SK-N-SH treated with all-trans-retinoic acid at 6 μM for 48 hours (cell line): ENCODE results near the gene CALR3.

Experiments used
- ATAC-seq: fragments of 200-7000 bp; cut with Tn5 transposase; 3 replicates; pipeline ENCODE4 v1.9.1; 2020; ENCODE audit warnings: mild to moderate bottlenecking, moderate library complexity
- ARNTL ChIP-seq: fragments of 450-650 bp; formaldehyde crosslinking; IDR thresholded peaks from 2 replicates; pipeline ENCODE4 v1.5.0; 2020; ENCODE audit warnings: low read depth, mild to moderate bottlenecking, moderate library complexity, borderline replicate concordance
- BACH2 ChIP-seq: fragments of 250-450 bp; sonication (Bioruptor Pico); IDR thresholded peaks from 2 replicates; pipeline ENCODE4 v1.9.0; 2021; ENCODE audit warnings: mild to moderate bottlenecking, borderline replicate concordance
- CSDC2 ChIP-seq: fragments of 250-450 bp; sonication (Bioruptor Pico); IDR thresholded peaks from 2 replicates; pipeline ENCODE4 v1.5.0; 2020; ENCODE audit warnings: mild to moderate bottlenecking, moderate library complexity
- CSRNP3 ChIP-seq: fragments of 250-450 bp; sonication (Bioruptor Pico); IDR thresholded peaks from 2 replicates; pipeline ENCODE4 v1.5.1; 2021; ENCODE audit warnings: mild to moderate bottlenecking, moderate library complexity
- ESRRG ChIP-seq: fragments of 250-450 bp; sonication (Bioruptor Pico); IDR thresholded peaks from 2 replicates; pipeline ENCODE4 v1.6.1; 2021; ENCODE audit warnings: mild to moderate bottlenecking
- GLIS3 ChIP-seq: fragments of 250-450 bp; sonication (Bioruptor Pico); IDR thresholded peaks from 2 replicates; pipeline ENCODE4 v1.5.0; 2020; ENCODE audit warnings: mild to moderate bottlenecking, moderate library complexity
- ISL1 ChIP-seq: fragments of 250-450 bp; sonication (Bioruptor Pico); IDR thresholded peaks from 2 replicates; pipeline ENCODE4 v2.1.2; 2022; ENCODE audit warnings: mild to moderate bottlenecking, moderate library complexity
- OSR1 ChIP-seq: fragments of 250-450 bp; sonication (Bioruptor Pico); IDR thresholded peaks from 2 replicates; pipeline ENCODE4 v1.8.0; 2022; ENCODE audit warnings: moderate library complexity, mild to moderate bottlenecking, inconsistent platforms
- PPARA ChIP-seq: fragments of 250-450 bp; sonication (Bioruptor Pico); IDR thresholded peaks from 2 replicates; pipeline ENCODE4 v1.5.0; 2020; ENCODE audit warnings: mild to moderate bottlenecking, borderline replicate concordance
- RARB ChIP-seq: fragments of 250-450 bp; sonication (Bioruptor Pico); IDR thresholded peaks from 2 replicates; pipeline ENCODE4 v1.8.0; 2021; ENCODE audit warnings: mild to moderate bottlenecking, moderate library complexity
- TCF4 ChIP-seq: fragments of 250-450 bp; sonication (Bioruptor Pico); IDR thresholded peaks from 2 replicates; pipeline ENCODE4 v1.8.0; 2021; ENCODE audit warnings: mild to moderate bottlenecking, moderate library complexity, borderline replicate concordance
- TOX ChIP-seq: fragments of 250-450 bp; sonication (Bioruptor Pico); IDR thresholded peaks from 2 replicates; pipeline ENCODE4 v1.8.0; 2021; ENCODE audit warnings: mild to moderate bottlenecking, moderate library complexity, borderline replicate concordance
- ZC3H10 ChIP-seq: fragments of 250-450 bp; sonication (Bioruptor Pico); IDR thresholded peaks from 2 replicates; pipeline ENCODE4 v1.5.1; 2021; ENCODE audit warnings: mild to moderate bottlenecking, moderate library complexity
- ZFP3 ChIP-seq: fragments of 250-450 bp; sonication (Bioruptor Pico); IDR thresholded peaks from 2 replicates; pipeline ENCODE4 v1.5.0; 2020; ENCODE audit warnings: mild to moderate bottlenecking, moderate library complexity
- ZFP30 ChIP-seq: fragments of 450-650 bp; formaldehyde crosslinking; IDR thresholded peaks from 2 replicates; pipeline ENCODE4 v1.5.0; 2022; ENCODE audit warnings: mild to moderate bottlenecking, moderate library complexity
- ZNF565 ChIP-seq: fragments of 450-650 bp; formaldehyde crosslinking; conservative IDR thresholded peaks from 2 replicates; pipeline ENCODE4 v1.5.0; 2020; ENCODE audit warnings: low read depth, mild to moderate bottlenecking, moderate library complexity
- ZNF70 ChIP-seq: fragments of 450-650 bp; formaldehyde crosslinking; IDR thresholded peaks from 2 replicates; pipeline ENCODE4 v1.5.0; 2020; ENCODE audit warnings: mild to moderate bottlenecking, moderate library complexity
- ZNF8 ChIP-seq: fragments of 450-650 bp; formaldehyde crosslinking; IDR thresholded peaks from 2 replicates; pipeline ENCODE4 v1.5.0; 2020; ENCODE audit warnings: mild to moderate bottlenecking, moderate library complexity
- TF ChIP-seq, protein P1 (sequence below): fragments of 250-450 bp; sonication (Bioruptor Pico); IDR thresholded peaks from 2 replicates; pipeline ENCODE4 v1.5.1; 2020; ENCODE audit warnings: low read depth, mild to moderate bottlenecking, moderate library complexity
- TF ChIP-seq, protein P2 (sequence below): fragments of 250-450 bp; sonication (Bioruptor Pico); IDR thresholded peaks from 2 replicates; pipeline ENCODE4 v1.8.0; 2021; ENCODE audit warnings: low read depth, mild to moderate bottlenecking, moderate library complexity, borderline replicate concordance
- TF ChIP-seq, protein P3 (sequence below): fragments of 250-450 bp; sonication (Bioruptor Pico); IDR thresholded peaks from 2 replicates; pipeline ENCODE4 v1.8.0; 2020; ENCODE audit warnings: mild to moderate bottlenecking, moderate library complexity, borderline replicate concordance

CALR3 gene

GRCh38 chr19:16527971-16528521, 32.1 kb upstream of the CALR3 start:
- peak; percentile 32; the same call in 2 of the 3 replicates for ATAC-seq
- TF ChIP-seq, protein P1, sequence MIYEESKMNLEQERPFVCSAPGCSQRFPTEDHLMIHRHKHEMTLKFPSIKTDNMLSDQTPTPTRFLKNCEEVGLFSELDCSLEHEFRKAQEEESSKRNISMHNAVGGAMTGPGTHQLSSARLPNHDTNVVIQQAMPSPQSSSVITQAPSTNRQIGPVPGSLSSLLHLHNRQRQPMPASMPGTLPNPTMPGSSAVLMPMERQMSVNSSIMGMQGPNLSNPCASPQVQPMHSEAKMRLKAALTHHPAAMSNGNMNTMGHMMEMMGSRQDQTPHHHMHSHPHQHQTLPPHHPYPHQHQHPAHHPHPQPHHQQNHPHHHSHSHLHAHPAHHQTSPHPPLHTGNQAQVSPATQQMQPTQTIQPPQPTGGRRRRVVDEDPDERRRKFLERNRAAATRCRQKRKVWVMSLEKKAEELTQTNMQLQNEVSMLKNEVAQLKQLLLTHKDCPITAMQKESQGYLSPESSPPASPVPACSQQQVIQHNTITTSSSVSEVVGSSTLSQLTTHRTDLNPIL, result no peak
- TF ChIP-seq ZC3H10 (CRISPR knock-in tag) (no peak), BACH2 (CRISPR knock-in tag) (no peak), ZFP30 (CRISPR knock-in tag) (no peak)

GRCh38 chr19:16527334-16527935, 31.5 kb upstream of the CALR3 start:
- TF ChIP-seq ZNF565 (CRISPR knock-in tag), result no peak
- TF ChIP-seq CSRNP3, result no peak
- no peak for TF ChIP-seq ESRRG
- no peak for TF ChIP-seq ISL1 (CRISPR knock-in tag)
- TF ChIP-seq OSR1 (CRISPR knock-in tag), result no peak
- TF ChIP-seq ZC3H10 (CRISPR knock-in tag), result no peak
- TF ChIP-seq TCF4 (CRISPR knock-in tag), result no peak
- TF ChIP-seq, protein P2, sequence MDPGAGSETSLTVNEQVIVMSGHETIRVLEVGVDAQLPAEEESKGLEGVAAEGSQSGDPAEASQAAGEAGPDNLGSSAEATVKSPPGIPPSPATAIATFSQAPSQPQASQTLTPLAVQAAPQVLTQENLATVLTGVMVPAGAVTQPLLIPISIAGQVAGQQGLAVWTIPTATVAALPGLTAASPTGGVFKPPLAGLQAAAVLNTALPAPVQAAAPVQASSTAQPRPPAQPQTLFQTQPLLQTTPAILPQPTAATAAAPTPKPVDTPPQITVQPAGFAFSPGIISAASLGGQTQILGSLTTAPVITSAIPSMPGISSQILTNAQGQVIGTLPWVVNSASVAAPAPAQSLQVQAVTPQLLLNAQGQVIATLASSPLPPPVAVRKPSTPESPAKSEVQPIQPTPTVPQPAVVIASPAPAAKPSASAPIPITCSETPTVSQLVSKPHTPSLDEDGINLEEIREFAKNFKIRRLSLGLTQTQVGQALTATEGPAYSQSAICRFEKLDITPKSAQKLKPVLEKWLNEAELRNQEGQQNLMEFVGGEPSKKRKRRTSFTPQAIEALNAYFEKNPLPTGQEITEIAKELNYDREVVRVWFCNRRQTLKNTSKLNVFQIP, result no peak
- no peak for TF ChIP-seq GLIS3 (CRISPR knock-in tag)
- TF ChIP-seq RARB (CRISPR knock-in tag), result no peak
- TF ChIP-seq TOX, result no peak
- TF ChIP-seq, protein P3, sequence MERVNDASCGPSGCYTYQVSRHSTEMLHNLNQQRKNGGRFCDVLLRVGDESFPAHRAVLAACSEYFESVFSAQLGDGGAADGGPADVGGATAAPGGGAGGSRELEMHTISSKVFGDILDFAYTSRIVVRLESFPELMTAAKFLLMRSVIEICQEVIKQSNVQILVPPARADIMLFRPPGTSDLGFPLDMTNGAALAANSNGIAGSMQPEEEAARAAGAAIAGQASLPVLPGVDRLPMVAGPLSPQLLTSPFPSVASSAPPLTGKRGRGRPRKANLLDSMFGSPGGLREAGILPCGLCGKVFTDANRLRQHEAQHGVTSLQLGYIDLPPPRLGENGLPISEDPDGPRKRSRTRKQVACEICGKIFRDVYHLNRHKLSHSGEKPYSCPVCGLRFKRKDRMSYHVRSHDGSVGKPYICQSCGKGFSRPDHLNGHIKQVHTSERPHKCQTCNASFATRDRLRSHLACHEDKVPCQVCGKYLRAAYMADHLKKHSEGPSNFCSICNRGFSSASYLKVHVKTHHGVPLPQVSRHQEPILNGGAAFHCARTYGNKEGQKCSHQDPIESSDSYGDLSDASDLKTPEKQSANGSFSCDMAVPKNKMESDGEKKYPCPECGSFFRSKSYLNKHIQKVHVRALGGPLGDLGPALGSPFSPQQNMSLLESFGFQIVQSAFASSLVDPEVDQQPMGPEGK (CRISPR knock-in tag), result no peak
- no peak for TF ChIP-seq ZNF8 (CRISPR knock-in tag)
- no peak for TF ChIP-seq ZFP30 (CRISPR knock-in tag)
- TF ChIP-seq ZNF70 (CRISPR knock-in tag), result no peak
- TF ChIP-seq ARNTL (CRISPR knock-in tag), result no peak
- TF ChIP-seq, all 23 proteins: peak for 0
- no peak for ATAC-seq

DNA sequence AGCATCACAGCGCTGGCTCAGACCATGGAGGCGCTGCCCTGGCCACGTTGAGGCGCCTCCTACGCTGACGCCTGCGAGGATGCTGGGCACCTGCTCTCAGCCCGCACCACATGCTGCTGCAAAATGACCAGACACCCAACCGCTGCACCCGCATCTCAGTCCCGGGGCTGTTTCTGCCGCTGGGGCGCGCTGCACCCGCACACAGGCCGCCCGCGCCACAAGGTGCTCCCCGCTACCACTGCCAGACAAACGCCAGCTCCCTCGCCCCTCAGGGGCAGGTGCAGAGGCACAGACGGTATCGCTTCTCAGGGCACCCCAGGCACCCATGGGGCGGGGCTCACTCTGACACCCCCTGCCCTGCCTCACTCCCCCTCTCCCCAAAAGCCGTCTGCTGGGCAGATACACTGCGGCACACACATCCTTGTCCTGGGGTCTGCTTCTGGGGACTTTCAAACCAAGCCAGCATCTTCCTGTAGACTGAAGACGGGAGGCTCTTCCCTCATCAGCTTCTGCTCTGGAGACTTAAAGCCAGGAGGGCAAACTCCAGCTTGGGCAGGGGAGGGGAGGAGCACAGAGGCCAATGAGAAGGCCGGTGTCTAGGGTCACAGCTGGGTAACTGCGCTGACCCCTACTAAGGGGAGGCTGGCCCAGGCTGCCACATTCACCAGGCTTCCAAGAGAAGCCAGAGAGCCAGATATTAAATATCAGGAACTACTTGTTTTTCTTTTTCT, 29.9 kb upstream of the CALR3 start:
- no peak for TF ChIP-seq ZNF565 (CRISPR knock-in tag)
- no peak for TF ChIP-seq TOX
- TF ChIP-seq PPARA (CRISPR knock-in tag), result no peak
- no peak for TF ChIP-seq ESRRG
- TF ChIP-seq, protein P2, result no peak
- TF ChIP-seq ARNTL (CRISPR knock-in tag), result no peak
- TF ChIP-seq GLIS3 (CRISPR knock-in tag), result no peak
- TF ChIP-seq TCF4 (CRISPR knock-in tag), result no peak
- no peak for TF ChIP-seq ZC3H10 (CRISPR knock-in tag)
- TF ChIP-seq ISL1 (CRISPR knock-in tag), result no peak
- no peak for TF ChIP-seq ZFP3
- TF ChIP-seq ZNF70 (CRISPR knock-in tag), result no peak
- no peak for TF ChIP-seq BACH2 (CRISPR knock-in tag)
- no peak for TF ChIP-seq ZFP30 (CRISPR knock-in tag)
- no peak for TF ChIP-seq RARB (CRISPR knock-in tag)
- TF ChIP-seq, protein P3 (CRISPR knock-in tag), result no peak
- TF ChIP-seq CSDC2 (CRISPR knock-in tag), result no peak
- no peak for TF ChIP-seq OSR1 (CRISPR knock-in tag)
- TF ChIP-seq CSRNP3, result no peak
- TF ChIP-seq, all 23 proteins: peak for 0
- ATAC-seq, result no peak
